Right lung (tissue), 5 donors: ENCODE results near the gene TPBG. TPM values are rescaled to one million over a fixed set of nuclear protein-coding genes. Genes with fewer than 3 reads are reported as not detected.
"Not testable (repeated sequence)": the region's sequence is repeated elsewhere in the genome, so short reads cannot be mapped to it uniquely, and the experiment has no call there.

ENCODE experiments used
- DNase-seq, 2 donors: peaks; one replicate each; pipeline ENCODE4 v3.0.0-alpha.2; 2013
- polyA plus RNA-seq, 5 donors: library from polyadenylated mRNA; unstranded; fragments of 120-200 nt; gene quantifications; one replicate each; pipeline versions ENCODE4 v1.2.1 to v1.2.3, GENCODE V29; 2013; ENCODE audit warnings: inconsistent platforms in 1 of 5, low replicate concordance in 1 of 5; ENCODE audit not compliant: insufficient read length in 5 of 5, insufficient read depth in 1 of 5

The TPBG gene
- polyA plus RNA-seq, 5 donors, result 5.9 to 6.8 (median 6.5) TPM

DNA sequence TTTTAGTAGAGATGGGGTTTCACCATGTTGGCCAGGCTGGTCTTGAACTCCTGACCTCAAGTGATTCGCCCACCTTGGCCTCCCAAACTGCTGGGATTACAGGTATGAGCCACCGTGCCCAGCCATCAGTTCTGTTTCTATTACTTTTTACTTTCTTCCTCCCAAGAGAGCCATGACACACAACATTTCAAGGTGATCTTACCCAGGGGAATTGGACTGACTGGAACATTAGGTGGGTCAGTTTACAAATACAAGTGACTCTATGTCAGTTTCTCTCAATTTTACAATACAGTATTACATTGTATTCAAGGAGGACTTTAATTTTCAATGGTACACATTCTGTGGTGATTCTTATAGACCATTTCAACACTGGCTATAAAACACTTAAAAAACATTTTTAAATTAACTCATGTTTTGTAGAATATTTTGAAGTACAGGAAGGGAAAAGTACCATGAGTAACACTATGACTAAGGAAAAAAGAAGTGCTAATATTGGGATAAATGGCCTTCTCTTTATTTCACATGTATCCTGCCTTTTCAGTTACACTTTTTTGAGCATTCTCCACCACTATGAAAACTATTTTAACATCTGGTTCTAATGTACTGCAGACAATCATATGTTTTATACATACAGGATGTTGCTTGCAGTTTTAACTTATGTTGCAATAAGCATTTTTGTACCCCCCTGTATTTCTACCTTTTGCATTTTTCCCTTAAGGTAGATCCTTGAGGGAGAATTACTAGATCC lies 8.4 kb downstream of the TPBG start:
- DNase-seq, result no peak

DNA sequence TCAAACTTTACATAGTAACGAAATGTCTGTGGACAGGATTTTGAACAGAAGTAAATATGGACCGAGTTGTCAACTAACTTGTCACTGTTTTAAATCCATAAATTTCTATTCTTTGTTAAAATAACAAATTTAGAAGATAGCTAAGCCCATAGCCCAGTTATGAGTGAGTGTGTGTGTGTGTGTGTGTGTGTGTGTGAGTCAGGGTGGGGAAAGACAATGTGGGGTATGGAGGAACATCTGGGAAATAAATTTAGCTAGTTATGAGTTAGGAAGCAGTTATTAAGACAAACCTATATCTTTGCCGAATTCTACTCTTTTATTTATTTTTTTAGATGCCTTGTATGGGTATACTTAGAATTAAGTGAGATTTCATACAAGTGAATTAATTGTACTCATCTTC lies 9.0 kb downstream of the TPBG start:
- DNase-seq, result no peak

DNA sequence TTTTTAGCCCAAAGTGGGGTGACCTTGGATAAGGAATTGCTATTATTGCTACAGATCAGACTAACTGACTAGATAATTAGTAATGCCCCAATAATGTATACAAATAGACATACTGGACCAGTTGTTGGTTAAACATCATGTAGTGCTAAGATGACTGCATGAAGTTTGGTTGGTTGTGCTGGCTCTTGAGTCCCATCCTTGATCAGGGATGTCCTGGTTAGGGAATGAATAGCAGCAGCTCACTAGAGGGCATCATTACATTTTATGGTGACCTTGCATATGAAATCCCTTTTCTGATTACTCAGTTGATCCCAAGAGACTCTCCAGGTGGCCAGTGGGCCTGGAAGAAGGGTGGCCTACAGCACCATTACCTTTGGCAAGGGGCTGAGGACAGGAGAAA lies 10.9 kb downstream of the TPBG start:
- DNase-seq, result no peak

DNA sequence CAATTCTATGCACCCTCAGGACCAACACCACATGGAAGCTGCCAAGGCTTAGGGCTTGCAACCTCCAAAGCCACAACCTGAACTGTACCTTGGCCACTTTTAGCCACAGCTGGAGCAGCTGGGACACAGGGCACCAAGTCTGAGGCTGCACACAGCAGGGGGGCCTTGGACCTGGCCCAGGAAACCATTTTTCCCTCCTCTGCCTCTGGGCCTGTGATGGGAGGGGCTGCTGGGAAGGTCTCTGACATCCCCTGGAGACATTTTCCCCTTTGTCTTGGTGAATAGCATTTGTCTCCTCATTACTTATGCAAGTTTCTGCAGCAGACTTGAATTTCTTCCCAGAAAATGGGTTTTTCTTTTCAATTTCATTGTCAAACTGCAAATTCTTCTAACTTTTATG lies 13.0 kb downstream of the TPBG start:
- no peak for DNase-seq

DNA sequence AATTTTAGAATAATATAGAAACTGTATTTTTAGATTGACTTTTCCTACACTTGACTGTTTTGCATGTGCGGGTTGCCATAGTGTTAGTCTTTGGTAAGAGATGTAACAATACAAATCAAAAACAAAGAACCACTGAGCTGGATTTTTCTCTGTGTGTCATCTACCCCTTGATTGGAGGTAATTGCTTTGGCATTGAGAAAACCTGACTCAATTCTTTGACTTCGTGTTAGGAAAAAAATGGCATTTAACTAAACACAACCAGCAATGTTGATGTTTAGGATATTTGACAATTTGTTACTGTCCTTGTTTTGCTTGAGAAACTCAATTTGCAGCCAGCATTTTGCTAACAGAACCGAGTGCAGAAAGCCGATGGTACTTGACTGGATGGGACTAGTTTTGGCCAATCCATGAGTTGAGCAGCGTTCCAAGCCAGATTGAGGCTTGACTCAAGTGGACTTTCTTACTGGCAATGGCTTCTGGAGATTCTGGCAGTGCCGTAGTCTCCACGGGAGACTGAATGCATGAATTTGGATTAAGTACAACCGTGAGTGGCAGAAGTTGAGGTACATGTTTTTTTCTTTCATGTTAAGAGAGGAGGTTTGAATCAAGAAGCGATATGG lies 17.1 kb downstream of the TPBG start:
- DNase-seq, result no peak

DNA sequence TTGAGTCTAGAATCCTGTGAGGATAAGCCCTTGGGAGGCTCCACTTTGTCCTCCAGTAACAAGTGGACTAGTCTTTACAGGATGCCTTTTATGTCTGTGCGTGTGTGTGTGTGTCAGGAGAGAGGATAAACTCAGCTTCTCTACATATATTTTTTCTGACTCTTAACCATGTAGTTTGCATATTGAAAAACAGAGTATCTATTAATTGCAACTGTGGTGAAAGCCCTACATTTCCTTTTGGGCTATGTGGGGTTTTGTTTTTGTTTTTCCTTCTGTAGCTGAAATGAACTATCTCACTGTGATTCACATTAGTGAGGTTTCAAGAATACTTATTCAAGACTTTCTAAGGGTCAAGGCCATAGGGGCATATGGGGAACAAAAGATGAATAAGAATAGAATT lies 17.7 kb downstream of the TPBG start:
- no peak for DNase-seq

DNA sequence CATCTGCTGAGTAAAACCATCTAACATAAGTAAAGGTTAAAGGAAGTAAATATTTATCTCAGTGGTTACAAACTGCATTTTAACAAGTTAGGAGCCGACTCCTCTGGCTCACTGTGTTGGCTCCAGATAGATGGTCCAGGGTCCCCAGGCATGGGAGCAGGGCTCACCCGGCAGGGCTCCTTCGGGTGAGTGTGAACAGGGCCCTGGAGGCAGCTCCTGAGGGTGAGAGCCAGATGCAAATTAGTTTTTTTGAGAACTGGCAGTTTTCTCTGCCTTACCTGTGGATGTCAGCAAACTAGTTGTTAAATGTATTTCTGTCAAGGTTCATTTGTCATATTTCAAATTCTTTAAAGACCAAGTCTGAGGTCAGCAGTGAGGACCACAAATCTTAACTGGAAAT lies 21.5 kb downstream of the TPBG start:
- DNase-seq, result no peak

DNA sequence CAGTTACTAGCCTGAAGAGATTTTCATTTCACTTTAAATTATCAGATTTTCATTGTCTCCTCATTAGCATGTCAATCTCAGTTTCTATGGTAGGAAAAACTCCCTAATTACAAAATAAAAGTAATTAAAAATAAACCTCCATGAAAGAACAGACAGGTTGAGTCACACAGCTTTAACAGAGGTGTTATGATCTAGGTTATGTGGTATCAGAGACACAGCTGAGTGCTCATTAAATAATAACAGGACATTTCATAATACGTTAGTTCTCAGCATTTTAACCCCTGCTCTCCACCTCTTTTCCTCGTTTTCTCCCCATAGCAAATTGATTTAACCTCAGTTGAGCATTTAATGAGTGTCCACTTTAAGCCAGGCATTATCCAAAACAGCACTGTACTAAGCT lies 21.9 kb downstream of the TPBG start:
- DNase-seq, result no peak

DNA sequence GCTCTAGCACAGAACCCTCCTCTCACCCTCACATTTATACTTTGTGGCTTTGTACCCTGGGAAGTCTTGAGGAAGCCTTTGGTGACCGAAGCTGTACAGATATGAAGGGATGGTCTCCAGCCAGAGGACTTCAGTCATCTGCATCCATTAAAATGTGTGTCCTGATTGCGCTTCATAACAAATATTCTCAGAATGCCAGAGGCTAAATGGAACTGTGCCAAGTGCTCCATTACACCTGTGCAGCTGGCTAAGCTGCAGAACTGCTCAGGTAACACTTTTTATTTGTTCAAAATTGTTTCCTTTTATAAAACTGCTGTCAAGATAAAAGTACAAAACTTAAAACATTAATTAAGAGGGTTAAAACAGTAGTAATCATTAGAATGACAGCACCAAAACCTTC lies 22.3 kb downstream of the TPBG start:
- DNase-seq, result no peak

DNA sequence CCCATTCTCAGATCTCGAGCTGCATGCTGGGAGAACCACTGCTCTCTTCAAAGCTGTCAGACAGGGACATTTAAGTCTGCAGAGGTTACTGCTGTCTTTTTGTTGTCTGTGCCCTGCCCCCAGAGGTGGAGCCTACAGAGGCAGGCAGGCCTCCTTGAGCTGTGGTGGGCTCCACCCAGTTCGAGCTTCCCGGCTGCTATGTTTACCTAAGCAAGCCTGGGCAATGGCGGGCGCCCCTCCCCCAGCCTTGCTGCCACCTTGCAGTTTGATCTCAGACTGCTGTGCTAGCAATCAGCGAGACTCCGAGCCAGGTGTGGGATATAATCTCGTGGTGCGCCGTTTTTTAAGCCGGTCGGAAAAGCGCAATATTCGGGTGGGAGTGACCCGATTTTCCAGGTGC lies 31.2 kb downstream of the TPBG start:
- not testable (repeated sequence) for DNase-seq

DNA sequence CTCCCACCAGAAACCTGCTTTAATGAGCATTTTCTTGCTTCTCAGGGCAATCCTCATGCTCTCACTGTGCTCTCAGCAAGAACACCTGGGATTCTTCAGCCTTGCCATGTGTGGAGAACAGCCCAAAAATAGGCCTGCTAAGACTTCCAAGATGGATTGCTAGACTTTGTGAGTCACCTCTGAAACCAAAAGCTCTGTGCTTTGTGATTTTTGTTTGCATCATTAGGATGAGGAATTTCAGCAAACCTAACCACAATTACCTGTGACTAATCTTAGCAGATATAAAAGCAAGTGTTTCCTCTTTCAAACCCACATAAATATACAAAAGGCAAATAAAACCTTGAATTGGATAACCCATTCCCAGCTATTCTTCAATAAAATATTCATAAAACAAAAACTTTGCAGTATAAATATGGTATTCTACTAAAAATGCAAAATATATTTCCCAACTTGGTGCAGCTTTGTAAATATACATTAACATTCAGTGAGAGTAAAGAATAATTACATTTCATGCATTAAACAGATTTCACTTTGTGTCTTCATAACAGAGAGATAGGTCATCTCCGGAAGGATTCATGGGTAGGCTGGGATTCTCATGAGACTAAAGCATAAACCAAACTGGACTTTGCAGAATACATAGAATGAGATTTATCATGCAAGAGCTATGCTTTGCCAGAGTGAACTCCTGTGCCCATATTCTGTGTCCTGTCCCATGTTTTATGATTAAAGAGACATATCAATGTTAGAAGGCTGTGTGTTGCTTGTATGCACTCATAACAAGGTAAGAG lies 33.5 kb downstream of the TPBG start:
- DNase-seq, result no peak

DNA sequence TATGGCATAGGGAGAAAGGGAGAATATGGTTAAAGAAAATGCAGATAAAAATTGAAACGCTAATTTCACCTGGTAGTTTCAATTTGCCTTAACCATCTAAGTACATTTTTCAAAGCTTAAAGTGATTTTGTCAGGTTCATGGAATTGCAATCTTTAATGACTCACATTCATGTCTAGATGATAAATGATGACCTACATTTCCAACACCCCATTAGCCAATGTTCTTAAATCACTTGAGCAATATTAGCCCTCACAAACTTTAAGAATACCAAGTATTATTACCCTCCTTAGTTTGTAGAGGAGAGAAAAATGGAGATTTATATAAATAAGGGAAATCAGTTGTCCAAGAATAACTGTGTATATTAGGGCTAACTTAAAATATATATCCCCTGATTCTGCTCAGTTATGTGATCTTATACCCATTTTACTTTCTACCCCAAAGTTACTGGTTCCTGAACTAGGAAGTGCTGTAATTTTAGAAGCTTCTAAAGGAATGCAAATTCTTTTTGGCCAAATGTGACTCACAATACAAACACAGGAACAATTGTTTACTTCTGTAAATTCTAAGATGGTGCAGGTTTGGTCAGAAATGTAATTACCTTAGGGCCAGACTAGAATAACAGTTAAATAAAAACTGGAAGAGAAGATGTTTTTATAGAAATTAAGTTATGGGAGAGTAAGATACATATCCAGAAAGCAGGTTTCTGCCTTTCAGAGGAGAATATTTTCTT lies 34.5 kb downstream of the TPBG start:
- DNase-seq, result no peak

DNA sequence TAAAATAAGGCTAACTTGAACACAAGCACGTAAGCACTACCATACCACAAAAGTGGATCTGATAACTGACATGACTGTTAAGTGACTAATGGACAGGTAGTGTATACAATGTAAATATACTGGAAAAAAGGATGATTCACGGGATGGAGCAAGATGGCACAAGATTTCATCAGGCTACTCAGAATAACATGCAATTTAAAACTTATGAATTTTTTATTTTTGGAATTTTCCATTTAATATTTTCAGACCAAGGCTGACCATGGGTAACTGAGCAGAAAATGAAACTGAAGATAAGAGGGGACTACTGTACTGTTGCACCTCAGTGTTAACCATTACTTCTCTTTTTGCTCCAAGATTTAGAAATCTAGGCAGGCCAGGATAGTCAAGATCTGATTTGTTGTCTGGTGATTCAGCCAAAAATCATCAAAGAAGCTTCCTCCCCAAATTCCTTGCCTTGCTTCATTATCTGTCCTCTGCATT lies 45.4 kb downstream of the TPBG start:
- no peak for DNase-seq

DNA sequence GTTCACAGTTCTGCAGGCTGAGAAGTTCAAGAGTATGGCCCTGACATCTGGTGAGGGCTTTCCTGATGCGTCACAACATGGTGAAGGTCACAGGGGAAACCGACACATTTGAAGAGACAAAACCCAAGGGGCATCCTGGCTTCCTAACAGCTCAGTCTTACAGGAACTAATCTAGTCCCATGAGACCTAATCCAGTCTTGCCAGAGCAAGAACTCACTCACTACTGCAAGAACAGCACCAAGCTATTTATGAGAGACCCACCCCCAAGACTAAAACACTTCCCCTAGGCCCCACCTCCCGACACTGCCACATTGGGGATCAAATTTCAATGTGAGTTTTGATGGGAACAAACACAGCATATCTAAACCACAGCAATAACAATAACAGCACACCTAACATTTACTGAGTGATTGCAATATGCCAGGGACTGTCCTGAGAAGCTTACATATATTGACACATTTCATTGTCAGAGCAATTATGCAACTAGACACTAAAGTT lies 46.6 kb downstream of the TPBG start:
- DNase-seq, result no peak

DNA sequence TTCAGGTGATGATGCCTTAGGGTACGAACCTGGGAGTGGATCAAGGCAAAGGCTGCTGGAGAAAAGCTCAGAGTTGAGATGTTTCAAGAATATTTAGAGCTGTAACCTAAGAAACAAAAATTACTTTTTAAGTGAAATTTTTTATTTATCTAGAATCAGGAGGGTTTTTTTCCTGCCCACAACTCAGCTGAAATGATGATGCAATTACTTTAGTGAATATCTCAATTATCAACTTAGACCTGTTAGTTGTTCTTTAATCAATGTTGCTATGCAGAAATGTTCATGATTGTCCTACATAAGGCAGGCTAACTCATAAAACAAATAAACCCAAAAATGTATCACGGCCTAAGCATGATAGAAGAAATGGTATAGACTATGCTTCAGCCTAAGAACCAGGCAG lies 50.3 kb downstream of the TPBG start:
- no peak for DNase-seq

DNA sequence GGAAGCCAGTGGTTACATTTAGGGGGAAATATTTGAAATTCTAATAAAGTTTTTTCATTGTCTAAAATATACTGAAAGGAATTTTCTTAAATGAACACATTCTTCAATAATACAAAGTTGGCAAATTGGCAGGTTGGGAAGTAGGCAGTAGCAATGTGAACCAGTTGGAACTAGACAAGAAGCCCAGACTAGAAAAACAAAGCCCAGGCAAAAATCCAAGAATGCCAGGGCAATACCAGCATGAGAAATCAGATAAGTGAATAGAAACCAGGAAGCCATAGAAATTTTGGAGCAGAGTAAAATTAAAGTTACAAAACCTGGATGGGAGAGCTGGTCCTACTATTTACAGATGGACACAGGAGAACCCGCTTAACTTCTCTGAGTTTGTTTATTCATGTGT lies 52.2 kb downstream of the TPBG start:
- no peak for DNase-seq

DNA sequence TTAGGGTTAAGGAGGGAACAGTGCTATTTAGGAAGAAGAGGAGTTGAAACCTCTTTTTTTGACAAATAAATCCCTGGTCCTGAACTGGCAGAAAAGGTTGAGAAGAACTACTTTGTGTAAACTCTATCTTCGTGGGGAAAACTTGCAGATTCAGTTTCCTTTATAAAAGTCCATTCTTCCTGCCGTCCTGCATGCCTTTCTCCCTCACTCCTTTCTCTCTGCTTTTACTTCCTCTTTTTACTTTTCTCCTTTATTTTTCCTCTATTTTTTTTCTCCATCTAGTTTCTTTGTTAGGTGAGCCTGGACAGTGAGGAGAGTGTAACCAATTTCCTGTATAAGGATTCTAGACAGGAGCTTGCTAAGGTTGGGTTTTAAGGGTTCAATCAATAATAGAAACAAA lies 52.7 kb downstream of the TPBG start:
- no peak for DNase-seq

Other genes with a start within 250 kb of the TPBG start
- 10 to 100 TPM; 29.5 to 47.8 (median 43.4) TPM for gene IBTK, start 116.1 kb upstream of the TPBG start, polyA plus RNA-seq